Loucy (cell line): Measurements from ENCODE around the gene DCST1.

ENCODE experiments used
- H2AFZ ChIP-seq: fragments of 200-600 bp; sonication (generic); 2 replicates; pipeline ENCODE4 v1.6.0; 2016; ENCODE audit warnings: antibody characterized with exemption, mild to moderate bottlenecking, low read length, moderate library complexity
- H3F3A ChIP-seq: fragments of 200-600 bp; 2 replicates; pipeline ENCODE4 v1.6.0; 2016; ENCODE audit warnings: antibody characterized with exemption, low read depth, mild to moderate bottlenecking
- H3K27me3 ChIP-seq: fragments of 200-600 bp; sonication (generic); 2 replicates; pipeline ENCODE4 v1.6.1; 2014; ENCODE audit warnings: low read length, mild to moderate bottlenecking; ENCODE audit not compliant: insufficient read depth, poor library complexity, severe bottlenecking
- H3K36me3 ChIP-seq: fragments of 200-600 bp; sonication (generic); 2 replicates; pipeline ENCODE4 v1.6.1; 2016; ENCODE audit warnings: low read length; ENCODE audit not compliant: insufficient read depth
- H3K4me1 ChIP-seq: fragments of 200-600 bp; sonication (generic); 2 replicates; pipeline ENCODE4 v1.5.1; 2014; ENCODE audit warnings: low read length, mild to moderate bottlenecking; ENCODE audit not compliant: insufficient read depth, poor library complexity, severe bottlenecking
- H3K4me2 ChIP-seq: fragments of 200-600 bp; sonication (generic); 2 replicates; pipeline ENCODE4 v1.6.0; 2014; ENCODE audit warnings: antibody characterized with exemption, low read length, low read depth, mild to moderate bottlenecking; ENCODE audit not compliant: poor library complexity, severe bottlenecking
- H3K4me3 ChIP-seq: fragments of 200-600 bp; sonication (generic); 2 replicates; pipeline ENCODE4 v1.5.1; 2014; ENCODE audit warnings: low read length, mild to moderate bottlenecking, mixed read lengths; ENCODE audit not compliant: poor library complexity, severe bottlenecking
- H3K79me2 ChIP-seq: fragments of 200-600 bp; sonication (generic); 2 replicates; pipeline ENCODE4 v1.6.1; 2014; ENCODE audit warnings: low read length; ENCODE audit not compliant: insufficient read depth
- H3K9ac ChIP-seq: fragments of 200-600 bp; sonication (generic); 2 replicates; pipeline ENCODE4 v1.6.0; 2014; ENCODE audit warnings: mild to moderate bottlenecking, low read depth, low read length, moderate library complexity; ENCODE audit not compliant: poor library complexity, severe bottlenecking
- H3K9me2 ChIP-seq: fragments of 200-600 bp; sonication (generic); replicated peaks from 2 replicates; pipeline ENCODE4 v1.6.1; 2016; ENCODE audit warnings: low read depth, low read length, mixed read lengths
- H3K9me3 ChIP-seq: fragments of 200-600 bp; sonication (generic); 2 replicates; pipeline ENCODE4 v1.6.1; 2014; ENCODE audit warnings: mild to moderate bottlenecking, antibody characterized with exemption, low read length, low read depth; ENCODE audit not compliant: insufficient read depth
- H4K20me1 ChIP-seq: fragments of 200-600 bp; sonication (generic); 2 replicates; pipeline ENCODE4 v1.6.0; 2014; ENCODE audit warnings: antibody characterized with exemption, low read length, mild to moderate bottlenecking; ENCODE audit not compliant: insufficient read depth, poor library complexity, severe bottlenecking
- EZH2phosphoT487 ChIP-seq: fragments of 200-600 bp; IDR thresholded peaks from 2 replicates; pipeline ENCODE4 v1.6.1; 2018; ENCODE audit warnings: antibody characterized with exemption, mild to moderate bottlenecking, moderate library complexity, borderline replicate concordance
- TF ChIP-seq, protein P1 (sequence below): fragments of 200-600 bp; sonication (generic); conservative IDR thresholded peaks from 2 replicates; pipeline ENCODE4 v1.5.1; 2014; ENCODE audit warnings: mild to moderate bottlenecking, antibody characterized with exemption, low read length

The DCST1 gene

DNA sequence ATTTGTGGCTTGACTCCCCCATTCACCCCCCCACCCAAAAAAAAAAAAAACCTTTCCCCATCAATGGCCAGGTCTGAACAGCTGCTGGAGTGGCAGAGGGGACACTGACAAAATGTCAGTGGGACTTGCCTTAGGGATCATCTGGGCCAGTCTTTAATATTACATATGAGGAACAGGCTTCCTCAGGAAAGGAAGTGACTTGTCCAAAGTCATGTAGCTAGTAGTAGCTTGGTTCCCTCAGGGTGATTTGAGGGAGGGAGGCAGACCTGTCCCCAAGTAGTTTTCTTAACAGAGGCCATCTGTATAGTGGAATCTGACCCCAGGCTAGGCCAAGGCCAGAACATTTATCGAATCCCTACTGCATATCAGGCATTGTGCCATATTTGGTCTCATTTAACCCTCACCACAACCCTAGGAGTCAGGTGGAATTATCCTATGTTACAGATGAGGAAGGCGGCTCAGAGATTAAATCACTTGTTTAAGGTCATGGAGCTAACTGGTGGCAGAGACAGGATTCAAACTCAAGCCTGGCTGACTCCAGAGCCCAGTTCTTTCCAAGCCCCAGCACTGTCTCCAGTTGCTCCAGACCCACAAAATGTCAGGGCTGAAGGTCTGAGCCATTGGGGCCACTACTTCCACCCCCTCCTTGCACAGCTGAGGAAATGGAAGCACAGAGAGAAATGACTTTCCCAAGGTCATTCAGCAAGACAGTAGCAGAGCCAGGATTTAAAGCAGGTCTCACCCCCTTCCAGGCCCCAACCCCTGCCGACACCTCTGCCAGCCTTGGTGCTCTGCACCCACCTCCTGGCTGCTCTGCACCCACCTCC lies 20.6 kb upstream of the DCST1 start:
- Histone ChIP-seq H2AFZ (no peak overlapping the region), H3K27me3 (no peaks in the 10 kb centered on the region), H3K79me2 (no peaks in the 10 kb centered on the region), H4K20me1 (no peaks in the 10 kb centered on the region), H3K36me3 (no peaks in the 10 kb centered on the region), H3K9ac (peak overlapping the region; percentile 28), H3F3A (no peaks in the 10 kb centered on the region), H3K4me1 (peaks cover 51% of the 10 kb centered on the region), H3K9me2 (no peaks in the 10 kb centered on the region), H3K9me3 (no peaks in the 10 kb centered on the region), H3K4me3 (no peak overlapping the region), H3K4me2 (peak overlapping the region; percentile 49)
- TF ChIP-seq, protein P1, sequence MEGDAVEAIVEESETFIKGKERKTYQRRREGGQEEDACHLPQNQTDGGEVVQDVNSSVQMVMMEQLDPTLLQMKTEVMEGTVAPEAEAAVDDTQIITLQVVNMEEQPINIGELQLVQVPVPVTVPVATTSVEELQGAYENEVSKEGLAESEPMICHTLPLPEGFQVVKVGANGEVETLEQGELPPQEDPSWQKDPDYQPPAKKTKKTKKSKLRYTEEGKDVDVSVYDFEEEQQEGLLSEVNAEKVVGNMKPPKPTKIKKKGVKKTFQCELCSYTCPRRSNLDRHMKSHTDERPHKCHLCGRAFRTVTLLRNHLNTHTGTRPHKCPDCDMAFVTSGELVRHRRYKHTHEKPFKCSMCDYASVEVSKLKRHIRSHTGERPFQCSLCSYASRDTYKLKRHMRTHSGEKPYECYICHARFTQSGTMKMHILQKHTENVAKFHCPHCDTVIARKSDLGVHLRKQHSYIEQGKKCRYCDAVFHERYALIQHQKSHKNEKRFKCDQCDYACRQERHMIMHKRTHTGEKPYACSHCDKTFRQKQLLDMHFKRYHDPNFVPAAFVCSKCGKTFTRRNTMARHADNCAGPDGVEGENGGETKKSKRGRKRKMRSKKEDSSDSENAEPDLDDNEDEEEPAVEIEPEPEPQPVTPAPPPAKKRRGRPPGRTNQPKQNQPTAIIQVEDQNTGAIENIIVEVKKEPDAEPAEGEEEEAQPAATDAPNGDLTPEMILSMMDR: no peak
- TF ChIP-seq EZH2phosphoT487: no peak

DNA sequence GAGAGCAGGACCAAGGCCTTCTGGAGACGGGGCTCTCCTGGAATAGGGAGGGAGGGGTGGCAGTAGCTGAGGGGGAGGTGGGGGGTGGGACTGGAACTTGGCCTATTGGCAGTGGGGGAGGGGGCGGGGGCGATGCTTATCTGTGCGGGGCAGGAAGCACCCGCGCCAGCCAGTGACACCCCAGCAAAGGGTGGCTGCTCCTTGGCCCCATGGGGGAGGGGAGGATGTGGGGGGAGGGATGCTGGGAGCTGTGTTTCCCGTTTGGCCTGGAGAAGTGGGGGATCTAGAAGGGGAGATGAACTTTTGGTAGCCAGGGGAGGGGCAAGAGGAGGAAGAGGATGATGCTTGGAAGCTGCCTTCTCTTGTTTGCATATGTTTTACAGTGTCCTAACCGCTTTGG lies 20.0 kb upstream of the DCST1 start:
- no peaks in the 10 kb centered on the region for H3K9me3 ChIP-seq
- no peaks in the 10 kb centered on the region for H3K9me2 ChIP-seq
- H3K9ac ChIP-seq: peak overlapping the region; percentile 22
- no peak overlapping the region for H2AFZ ChIP-seq
- H3K27me3 ChIP-seq: no peaks in the 10 kb centered on the region
- peaks cover 49% of the 10 kb centered on the region for H3K4me1 ChIP-seq
- H4K20me1 ChIP-seq: no peaks in the 10 kb centered on the region
- no peak overlapping the region for H3K4me3 ChIP-seq
- TF ChIP-seq EZH2phosphoT487: no peak
- TF ChIP-seq, protein P1: no peak
- no peaks in the 10 kb centered on the region for H3K36me3 ChIP-seq
- H3K4me2 ChIP-seq: peak overlapping the region; percentile 18
- H3F3A ChIP-seq: no peaks in the 10 kb centered on the region
- no peaks in the 10 kb centered on the region for H3K79me2 ChIP-seq

DNA sequence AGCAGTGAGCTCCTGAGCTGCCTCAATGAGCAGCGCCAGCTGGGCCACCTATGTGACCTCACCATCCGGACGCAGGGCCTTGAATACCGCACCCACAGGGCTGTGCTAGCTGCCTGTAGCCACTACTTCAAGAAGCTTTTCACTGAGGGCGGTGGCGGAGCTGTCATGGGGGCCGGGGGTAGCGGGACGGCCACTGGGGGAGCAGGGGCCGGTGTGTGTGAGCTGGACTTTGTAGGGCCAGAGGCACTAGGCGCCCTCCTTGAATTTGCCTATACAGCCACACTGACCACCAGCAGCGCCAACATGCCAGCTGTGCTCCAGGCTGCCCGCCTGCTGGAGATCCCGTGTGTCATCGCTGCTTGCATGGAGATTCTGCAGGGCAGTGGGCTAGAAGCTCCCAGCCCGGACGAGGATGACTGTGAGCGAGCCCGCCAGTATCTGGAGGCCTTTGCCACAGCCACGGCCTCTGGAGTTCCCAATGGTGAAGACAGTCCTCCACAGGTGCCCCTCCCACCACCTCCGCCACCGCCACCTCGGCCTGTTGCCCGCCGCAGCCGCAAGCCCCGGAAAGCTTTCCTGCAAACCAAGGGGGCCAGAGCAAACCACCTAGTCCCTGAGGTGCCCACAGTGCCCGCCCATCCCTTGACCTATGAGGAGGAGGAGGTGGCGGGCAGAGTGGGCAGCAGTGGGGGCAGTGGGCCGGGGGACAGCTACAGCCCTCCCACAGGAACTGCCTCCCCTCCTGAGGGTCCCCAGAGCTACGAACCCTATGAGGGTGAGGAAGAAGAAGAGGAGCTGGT lies 18.7 kb upstream of the DCST1 start:
- Histone ChIP-seq H3K4me3 (no peak overlapping the region), H3K9me2 (no peaks in the 10 kb centered on the region), H3F3A (no peaks in the 10 kb centered on the region), H4K20me1 (no peaks in the 10 kb centered on the region), H3K27me3 (no peaks in the 10 kb centered on the region), H3K4me2 (no peak overlapping the region), H3K79me2 (no peaks in the 10 kb centered on the region), H3K36me3 (no peaks in the 10 kb centered on the region), H2AFZ (no peak overlapping the region), H3K9me3 (no peaks in the 10 kb centered on the region), H3K4me1 (peaks cover 45% of the 10 kb centered on the region), H3K9ac (peak overlapping the region; percentile 22)
- TF ChIP-seq EZH2phosphoT487: no peak
- TF ChIP-seq, protein P1: no peak
